CD14-positive monocyte (primary cell): Measurements from ENCODE around the gene POLR3E. TPM values are rescaled to one million over a fixed set of nuclear protein-coding genes. Genes with fewer than 3 reads are reported as not detected.

ENCODE experiments used
- DNase-seq, 3 donors: peaks; one replicate each; pipeline ENCODE4 v3.0.0-alpha.2; 2011 to 2022
- H2AFZ ChIP-seq: 2 replicates; pipeline ENCODE4 v1.6.0; 2012; ENCODE audit warnings: mild to moderate bottlenecking, low read depth, low read length, inconsistent platforms; ENCODE audit not compliant: insufficient read depth, poor library complexity, severe bottlenecking
- H3K27ac ChIP-seq, 2 donors: 1 replicate in 1 of 2; 2 replicates in 1 of 2; pipeline ENCODE4 v1.5.1; 2012 to 2013; ENCODE audit warnings: low read length in 2 of 2, control low read depth in 1 of 2, inconsistent platforms in 1 of 2, low read depth in 1 of 2, mild to moderate bottlenecking in 1 of 2
- H3K27me3 ChIP-seq, 2 donors: one replicate each; pipeline versions ENCODE4 v1.6.0 to v1.6.1; 2011 to 2013; ENCODE audit warnings: low read length in 2 of 2; ENCODE audit not compliant: control insufficient read depth in 2 of 2, insufficient read depth in 2 of 2
- H3K36me3 ChIP-seq, 2 donors: replicated peaks in 1 of 2; 1 replicate in 1 of 2; 2 replicates in 1 of 2; pipeline versions ENCODE4 v1.5.1 to v1.6.1; 2012 to 2013; ENCODE audit warnings: low read length in 2 of 2, control low read depth in 1 of 2, inconsistent platforms in 1 of 2, mild to moderate bottlenecking in 1 of 2; ENCODE audit not compliant: insufficient read depth in 2 of 2, control insufficient read depth in 1 of 2
- H3K4me1 ChIP-seq, 2 donors: 1 replicate in 1 of 2; 2 replicates in 1 of 2; pipeline versions ENCODE4 v1.5.1 to v1.6.1; 2012 to 2013; ENCODE audit warnings: low read length in 2 of 2, control low read depth in 1 of 2, inconsistent platforms in 1 of 2, mild to moderate bottlenecking in 1 of 2, moderate library complexity in 1 of 2; ENCODE audit not compliant: insufficient read depth in 2 of 2, control insufficient read depth in 1 of 2
- H3K4me2 ChIP-seq: replicated peaks from 2 replicates; pipeline ENCODE3; 2012; ENCODE audit warnings: low read length, moderate library complexity, mild to moderate bottlenecking; ENCODE audit not compliant: poor library complexity, severe bottlenecking; ENCODE audit errors: extremely low read depth
- H3K4me3 ChIP-seq, 3 experiments: fragments of 200-600 bp in 1 of 3; sonication (generic) in 1 of 3; replicated peaks in 1 of 3; 1 replicate in 2 of 3; 2 replicates in 1 of 3; pipeline ENCODE4 v1.5.1; 2011 to 2013; ENCODE audit warnings: low read length in 3 of 3, mild to moderate bottlenecking in 3 of 3, control low read depth in 2 of 3, low read depth in 2 of 3, inconsistent platforms in 1 of 3, moderate library complexity in 1 of 3
- H3K79me2 ChIP-seq: 2 replicates; pipeline ENCODE4 v1.6.0; 2012; ENCODE audit warnings: mild to moderate bottlenecking, control low read depth, inconsistent platforms, low read length, moderate library complexity; ENCODE audit not compliant: insufficient read depth
- H3K9ac ChIP-seq: 2 replicates; pipeline ENCODE4 v1.6.0; 2017; ENCODE audit warnings: low read length, mild to moderate bottlenecking; ENCODE audit not compliant: insufficient read depth, poor library complexity, severe bottlenecking
- H3K9me3 ChIP-seq, 2 donors: replicated peaks in 1 of 2; 1 replicate in 1 of 2; 2 replicates in 1 of 2; pipeline versions ENCODE4 v1.5.1 to v1.6.1; 2012 to 2013; ENCODE audit warnings: low read length in 2 of 2, control low read depth in 1 of 2; ENCODE audit not compliant: control insufficient read depth in 1 of 2, insufficient read depth in 1 of 2
- H4K20me1 ChIP-seq: 2 replicates; pipeline ENCODE4 v1.6.0; 2012; ENCODE audit warnings: mild to moderate bottlenecking, low read length, control low read depth, moderate library complexity; ENCODE audit not compliant: insufficient read depth
- H3K27ac Mint-ChIP-seq, 7 donors: one replicate each; pipeline ENCODE4 v1.8.0; 2020; ENCODE audit warnings: mild to moderate bottlenecking in 7 of 7, mixed read lengths in 7 of 7, moderate library complexity in 6 of 7, inconsistent platforms in 2 of 7
- H3K27me3 Mint-ChIP-seq, 3 donors: one replicate each; pipeline ENCODE4 v1.8.0; 2021 to 2022; ENCODE audit warnings: low read depth in 3 of 3, mild to moderate bottlenecking in 3 of 3, mixed read lengths in 3 of 3, moderate library complexity in 3 of 3, inconsistent platforms in 1 of 3
- H3K36me3 Mint-ChIP-seq, 2 donors: one replicate each; pipeline ENCODE4 v1.8.0; 2020; ENCODE audit warnings: mixed read lengths in 2 of 2, inconsistent platforms in 1 of 2, mild to moderate bottlenecking in 1 of 2
- H3K4me1 Mint-ChIP-seq: one replicate; pipeline ENCODE4 v1.8.0; 2020; ENCODE audit warnings: mild to moderate bottlenecking, mixed read lengths
- H3K4me3 Mint-ChIP-seq, 2 donors: one replicate each; pipeline ENCODE4 v1.8.0; 2020; ENCODE audit warnings: mild to moderate bottlenecking in 2 of 2, mixed read lengths in 2 of 2, moderate library complexity in 1 of 2
- H3K9me3 Mint-ChIP-seq, 7 donors: one replicate each; pipeline ENCODE4 v1.8.0; 2020 to 2022; ENCODE audit warnings: mixed read lengths in 7 of 7, mild to moderate bottlenecking in 6 of 7, moderate library complexity in 6 of 7, inconsistent platforms in 2 of 7
- WGBS: methylation state at CpG from one replicate; pipeline ENCODE4 v1.1.5; 2013; ENCODE audit warnings: missing lambda C conversion rate; ENCODE audit not compliant: insufficient coverage; 5-methylcytosine and 5-hydroxymethylcytosine counted together
- intact Hi-C, 2 donors: fragments of 100-400 bp; cut with micrococcal nuclease; formaldehyde crosslinking; loops; one replicate each; pipeline versions ENCODE4 v1.15.0 to v1.15.1; 2023
- polyA plus RNA-seq, 3 donors: library from polyadenylated mRNA; depleted of rRNA in 1 of 3; unstranded in 2 of 3; stranded (reverse) in 1 of 3; fragments of 300-500 nt in 2 of 3; fragments of >200 nt in 1 of 3; fragmentation: Illumina TruSeq in 2 of 3; gene quantifications; 1 replicate in 2 of 3; 2 replicates in 1 of 3; pipeline ENCODE4 v1.2.3, GENCODE V29; 2012 to 2021
- TF ChIP-seq, protein P1 (sequence below): fragments of 200-600 bp; IDR thresholded peaks from one replicate; pipeline ENCODE4 v1.8.0; 2022; ENCODE audit warnings: antibody characterized with exemption, mild to moderate bottlenecking

The POLR3E gene
- polyA plus RNA-seq, 3 donors: 4.1 to 34.6 (median 5.7) TPM

DNA sequence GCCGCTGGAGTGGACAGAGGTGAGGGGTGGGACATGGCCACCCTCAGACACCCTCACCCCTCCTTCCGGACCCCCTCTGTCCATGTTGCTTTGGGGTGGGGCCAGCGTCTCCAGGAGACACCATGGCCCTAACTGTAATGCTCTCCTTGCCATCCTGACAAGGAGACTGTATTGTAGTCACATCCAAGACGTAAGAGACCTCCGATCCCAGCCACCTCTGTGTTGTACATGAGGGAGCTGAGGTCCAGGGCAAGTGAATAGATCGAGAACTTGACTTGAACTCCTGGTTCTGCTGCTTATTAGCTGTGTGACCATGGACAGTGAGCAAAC, 30.2 kb downstream of the POLR3E start:
- WGBS: 100% methylated on average over 3 of the region's 6 CpGs
- no peaks in the 10 kb centered on the region for H3K79me2 ChIP-seq
- H3K4me1 ChIP-seq: peaks cover 8 to 9% of the 10 kb centered on the region in 2 donors
- H3K27ac ChIP-seq: no peak overlapping the region
- no peak overlapping the region for H3K4me2 ChIP-seq
- Mint-ChIP-seq H3K9me3 (no peaks in the 10 kb centered on the region), H3K27ac (no peak overlapping the region), H3K4me1 (peaks cover 13% of the 10 kb centered on the region), H3K4me3 (no peak overlapping the region), H3K27me3 (peaks cover 0 to 2% (median 0%) of the 10 kb centered on the region in 3 donors), H3K36me3 (peaks cover 66 to 86% of the 10 kb centered on the region in 2 donors)
- H4K20me1 ChIP-seq: no peaks in the 10 kb centered on the region
- no peak overlapping the region for H3K4me3 ChIP-seq
- H3K36me3 ChIP-seq: peaks cover 76 to 86% of the 10 kb centered on the region in 2 donors
- H3K9me3 ChIP-seq: no peaks in the 10 kb centered on the region
- H3K9ac ChIP-seq: no peak overlapping the region
- no peak overlapping the region for H2AFZ ChIP-seq
- H3K27me3 ChIP-seq: no peaks in the 10 kb centered on the region
- intact Hi-C loops: loop anchor here in 1 of 2 donors (10.0 kb wide), 2 partner anchors 47 to 87 kb away; partner anchors contain the start of gene CDR2
- TF ChIP-seq, protein P1, sequence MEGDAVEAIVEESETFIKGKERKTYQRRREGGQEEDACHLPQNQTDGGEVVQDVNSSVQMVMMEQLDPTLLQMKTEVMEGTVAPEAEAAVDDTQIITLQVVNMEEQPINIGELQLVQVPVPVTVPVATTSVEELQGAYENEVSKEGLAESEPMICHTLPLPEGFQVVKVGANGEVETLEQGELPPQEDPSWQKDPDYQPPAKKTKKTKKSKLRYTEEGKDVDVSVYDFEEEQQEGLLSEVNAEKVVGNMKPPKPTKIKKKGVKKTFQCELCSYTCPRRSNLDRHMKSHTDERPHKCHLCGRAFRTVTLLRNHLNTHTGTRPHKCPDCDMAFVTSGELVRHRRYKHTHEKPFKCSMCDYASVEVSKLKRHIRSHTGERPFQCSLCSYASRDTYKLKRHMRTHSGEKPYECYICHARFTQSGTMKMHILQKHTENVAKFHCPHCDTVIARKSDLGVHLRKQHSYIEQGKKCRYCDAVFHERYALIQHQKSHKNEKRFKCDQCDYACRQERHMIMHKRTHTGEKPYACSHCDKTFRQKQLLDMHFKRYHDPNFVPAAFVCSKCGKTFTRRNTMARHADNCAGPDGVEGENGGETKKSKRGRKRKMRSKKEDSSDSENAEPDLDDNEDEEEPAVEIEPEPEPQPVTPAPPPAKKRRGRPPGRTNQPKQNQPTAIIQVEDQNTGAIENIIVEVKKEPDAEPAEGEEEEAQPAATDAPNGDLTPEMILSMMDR: no peak
- DNase-seq: no peak

DNA sequence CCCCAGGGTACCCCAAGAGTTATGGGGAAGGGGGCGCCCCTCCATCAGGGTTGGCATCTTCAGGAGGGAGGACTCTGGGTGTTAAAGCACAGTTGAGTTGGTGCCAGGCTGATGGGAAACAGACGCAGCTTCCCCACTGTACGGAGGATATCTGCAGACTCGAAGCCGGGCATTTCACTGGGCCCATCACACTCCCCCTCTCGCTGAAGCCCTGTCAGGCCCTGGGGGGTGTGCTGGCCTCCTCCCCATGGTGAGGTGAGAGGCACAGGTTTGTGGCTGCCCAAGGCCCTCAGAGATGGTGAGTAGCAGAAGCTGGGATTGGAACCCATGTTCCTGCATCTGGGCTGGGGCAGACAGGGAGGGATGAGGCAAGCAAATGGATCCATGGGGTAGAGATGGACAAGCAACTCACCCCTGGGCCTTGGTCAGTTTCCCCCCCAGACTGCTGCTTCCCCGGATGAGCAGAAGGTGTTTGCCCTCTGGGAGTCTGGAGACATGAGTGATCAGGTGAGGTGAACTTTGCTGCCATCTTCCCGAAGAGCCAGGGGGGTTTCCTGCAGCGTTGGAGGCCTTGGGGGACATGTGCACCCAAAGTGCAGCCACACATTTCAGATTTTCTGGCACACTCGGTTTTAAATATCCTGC, 31.0 kb downstream of the POLR3E start:
- peaks cover 0 to 2% (median 0%) of the 10 kb centered on the region in 3 donors for H3K27me3 Mint-ChIP-seq
- no peaks in the 10 kb centered on the region for H3K9me3 ChIP-seq
- peaks cover 74 to 85% of the 10 kb centered on the region in 2 donors for H3K36me3 ChIP-seq
- H3K27ac Mint-ChIP-seq: peak overlapping the region in 1 of 7 donors; percentile 70
- no peak overlapping the region for H3K9ac ChIP-seq
- H3K27me3 ChIP-seq: no peaks in the 10 kb centered on the region
- DNase-seq: no peak
- H3K4me2 ChIP-seq: no peak overlapping the region
- H3K4me1 Mint-ChIP-seq: peaks cover 13% of the 10 kb centered on the region
- no peak overlapping the region for H2AFZ ChIP-seq
- H3K9me3 Mint-ChIP-seq: no peaks in the 10 kb centered on the region
- TF ChIP-seq, protein P1: no peak
- H3K4me3 Mint-ChIP-seq: no peak overlapping the region
- no peak overlapping the region for H3K27ac ChIP-seq
- intact Hi-C loops: loop anchor here in 1 of 2 donors (10.0 kb wide), 2 partner anchors 47 to 87 kb away; partner anchors contain the start of gene CDR2
- H3K79me2 ChIP-seq: no peaks in the 10 kb centered on the region
- H3K4me1 ChIP-seq: peaks cover 8 to 9% of the 10 kb centered on the region in 2 donors
- H4K20me1 ChIP-seq: no peaks in the 10 kb centered on the region
- H3K4me3 ChIP-seq: no peak overlapping the region
- H3K36me3 Mint-ChIP-seq: peaks cover 67 to 83% of the 10 kb centered on the region in 2 donors
- WGBS: 97% methylated on average over 8 of the region's 10 CpGs
